Suppressor macrophage treated with lipopolysaccharide for 4 hours (primary cell): Measurements from ENCODE around the gene PCSK6.

Experiments
- DNase-seq: peaks from one replicate; pipeline ENCODE4 v3.0.0-alpha.2; 2020

Gene PCSK6

DNA sequence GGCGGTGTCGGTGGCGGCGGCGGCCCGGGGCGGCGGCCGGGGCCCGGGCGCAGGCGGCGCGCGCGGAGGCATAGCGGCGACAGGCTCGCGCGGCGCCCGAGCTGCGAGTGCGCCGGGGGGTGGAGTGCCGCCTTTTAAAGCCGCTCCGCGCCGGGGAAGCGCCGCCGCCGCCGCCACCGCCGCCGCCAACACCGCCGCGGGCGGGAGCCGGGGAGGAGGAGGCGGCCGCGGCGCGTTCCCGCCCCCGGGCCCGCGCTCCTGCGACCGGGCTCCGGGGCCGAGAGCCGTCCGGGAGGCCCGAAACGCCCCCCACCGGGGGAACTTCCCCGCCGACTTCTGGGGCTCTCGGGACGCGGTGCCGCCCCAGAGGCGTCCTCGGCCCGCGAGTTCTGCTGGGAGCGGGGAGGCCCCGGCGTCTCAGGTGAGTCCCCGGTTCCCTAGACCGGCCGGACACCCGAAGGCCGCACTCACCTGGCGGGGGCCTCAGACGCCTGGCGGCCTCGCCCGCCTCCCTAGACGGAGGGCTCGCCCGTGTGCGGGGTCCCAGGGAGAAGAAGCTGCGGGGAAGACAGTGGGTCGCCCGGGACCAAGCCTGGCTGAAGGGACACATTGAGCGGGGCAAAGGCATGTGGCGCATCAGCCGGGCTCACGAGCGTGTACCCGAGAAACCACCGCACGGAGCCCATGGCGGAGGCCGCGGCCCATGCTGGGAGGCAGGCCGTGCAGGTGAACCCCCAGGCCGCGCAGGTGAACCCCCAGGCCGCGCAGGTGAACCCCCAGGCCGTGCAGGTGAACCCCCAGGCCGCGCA, at the start of gene PCSK6:
TSS of gene PCSK6 (minus strand) at position 109 of the 809 bp plus-strand sequence. CDS start at position 72, 37 bp downstream.
- DNase-seq, result peak; percentile 34

DNA sequence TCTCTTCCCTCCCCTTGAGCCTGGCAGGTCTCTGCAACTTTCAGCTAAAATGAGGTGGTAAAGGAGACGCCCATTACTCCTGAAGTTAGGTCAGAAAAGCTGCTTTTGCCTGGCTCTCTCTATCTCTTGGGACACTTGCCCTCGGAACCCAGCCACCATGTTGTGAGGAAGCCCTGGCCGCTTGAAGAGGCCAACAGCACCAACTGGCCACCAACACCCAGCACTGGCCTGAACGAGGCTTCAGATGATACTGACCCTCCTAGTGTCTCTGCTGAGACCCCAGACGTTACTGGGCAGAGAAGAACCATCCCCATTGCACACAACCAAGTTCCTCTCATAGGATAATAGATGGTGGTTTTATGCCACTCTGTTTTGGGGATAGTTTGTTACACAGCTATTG, 49.5 kb upstream of the PCSK6 start:
- no peak for DNase-seq

DNA sequence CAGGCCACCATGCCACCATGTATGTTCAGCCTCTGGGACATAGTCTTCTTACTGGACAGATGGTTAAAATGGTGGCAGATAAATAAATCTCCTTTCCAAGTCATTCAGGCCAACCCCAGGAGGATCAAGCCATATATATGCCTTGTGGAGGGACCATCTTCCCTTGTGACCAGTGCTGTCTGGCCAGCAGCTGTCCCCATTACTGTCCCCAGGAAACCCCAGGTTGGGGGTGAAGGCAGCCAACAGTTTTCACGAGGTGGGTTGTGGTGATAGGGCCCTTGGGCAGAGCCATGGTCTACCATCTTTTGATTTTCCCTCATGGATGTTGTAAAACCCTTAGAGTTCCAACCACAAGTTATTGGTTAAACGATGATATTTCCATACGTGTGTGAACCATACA, 48.7 kb upstream of the PCSK6 start:
- DNase-seq, result no peak

DNA sequence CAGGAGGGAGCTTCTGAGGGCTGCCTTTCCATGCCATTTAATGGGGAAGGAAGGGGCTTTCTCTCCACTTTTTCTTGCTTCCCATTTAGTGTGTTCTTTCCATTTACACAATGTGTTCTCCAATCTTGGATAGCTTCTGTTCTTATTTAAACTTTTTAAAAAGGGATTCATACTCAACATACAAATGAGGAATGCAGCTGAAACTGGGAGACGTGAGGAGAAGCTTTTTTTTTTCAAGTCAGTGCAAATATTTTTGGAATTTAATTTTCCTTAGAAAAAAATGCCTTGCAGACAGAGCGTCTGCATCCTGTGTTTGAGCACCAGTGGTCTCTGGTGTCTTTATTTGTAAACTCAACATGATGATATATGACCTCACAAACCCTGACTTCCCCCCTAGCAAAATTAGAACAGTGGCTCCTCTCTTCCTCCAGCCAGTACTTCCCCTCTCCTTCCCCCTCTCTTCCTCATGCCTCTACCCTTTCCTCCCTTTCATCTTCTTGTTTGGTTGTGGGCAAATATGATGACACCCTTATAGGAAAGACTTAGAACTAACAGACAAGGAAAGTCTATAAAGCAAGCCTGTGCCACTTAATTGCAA, 48.1 kb upstream of the PCSK6 start:
- peak; percentile 14 for DNase-seq

DNA sequence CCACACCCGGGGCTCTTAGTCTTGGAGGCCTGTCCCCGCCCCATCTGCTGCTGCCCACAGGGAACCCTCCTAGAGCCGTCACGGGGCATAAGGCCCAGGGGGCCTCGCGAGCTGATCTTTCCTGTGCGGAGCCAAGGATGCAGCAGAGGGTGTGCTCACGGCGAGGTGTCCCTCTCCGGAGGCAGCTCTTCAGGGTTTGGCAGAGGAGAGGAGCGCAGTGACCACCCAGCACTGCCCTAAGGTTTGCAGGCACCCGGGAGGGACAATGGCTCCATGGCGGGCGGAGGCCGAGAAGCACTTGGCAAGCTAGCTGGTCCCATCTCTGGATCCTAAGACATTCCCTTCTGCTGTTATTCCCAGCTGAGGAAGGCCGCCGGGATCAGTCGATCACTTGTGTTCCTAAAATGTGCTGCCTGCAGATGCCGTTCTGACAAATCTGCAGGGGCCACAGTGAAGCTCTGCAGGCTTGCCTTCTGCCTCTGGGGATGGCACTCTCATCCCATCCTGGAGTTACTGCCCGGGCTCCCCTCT, 47.4 kb upstream of the PCSK6 start:
- no peak for DNase-seq

DNA sequence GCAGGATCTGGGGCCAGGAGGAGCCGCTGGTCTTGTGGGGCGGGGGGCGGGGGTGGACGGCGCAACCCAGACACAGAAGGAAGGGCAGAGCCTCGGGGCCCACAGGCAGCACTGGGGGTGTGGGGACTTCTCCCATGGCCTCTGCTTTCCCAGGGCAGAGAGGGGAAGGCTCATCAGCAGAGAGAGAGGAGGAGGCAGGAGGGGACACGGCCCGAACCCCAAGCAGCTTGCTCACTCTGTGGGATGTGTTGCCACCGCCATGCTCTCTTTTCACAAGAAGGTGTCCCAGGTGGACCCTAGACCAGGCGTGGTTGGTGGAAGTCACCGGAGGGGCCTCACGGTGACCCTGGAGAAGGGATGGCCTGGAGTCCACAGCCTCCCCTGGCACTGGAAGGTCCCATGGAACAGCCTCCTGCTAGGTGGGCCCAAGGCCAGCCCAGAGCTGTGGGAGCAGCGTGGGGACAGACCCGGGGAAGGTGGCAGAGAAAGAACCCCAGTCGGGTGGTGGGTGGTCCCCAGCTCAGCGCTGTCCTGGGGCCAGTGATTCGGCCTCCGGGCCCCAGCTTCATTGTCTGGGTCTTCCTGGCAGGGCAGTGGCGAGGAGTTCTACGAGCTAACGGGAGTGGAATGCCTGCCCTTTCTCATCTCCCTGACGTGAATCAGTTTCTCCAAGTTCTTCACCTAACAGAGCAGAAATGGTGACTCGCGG, 46.8 kb upstream of the PCSK6 start:
- no peak for DNase-seq

DNA sequence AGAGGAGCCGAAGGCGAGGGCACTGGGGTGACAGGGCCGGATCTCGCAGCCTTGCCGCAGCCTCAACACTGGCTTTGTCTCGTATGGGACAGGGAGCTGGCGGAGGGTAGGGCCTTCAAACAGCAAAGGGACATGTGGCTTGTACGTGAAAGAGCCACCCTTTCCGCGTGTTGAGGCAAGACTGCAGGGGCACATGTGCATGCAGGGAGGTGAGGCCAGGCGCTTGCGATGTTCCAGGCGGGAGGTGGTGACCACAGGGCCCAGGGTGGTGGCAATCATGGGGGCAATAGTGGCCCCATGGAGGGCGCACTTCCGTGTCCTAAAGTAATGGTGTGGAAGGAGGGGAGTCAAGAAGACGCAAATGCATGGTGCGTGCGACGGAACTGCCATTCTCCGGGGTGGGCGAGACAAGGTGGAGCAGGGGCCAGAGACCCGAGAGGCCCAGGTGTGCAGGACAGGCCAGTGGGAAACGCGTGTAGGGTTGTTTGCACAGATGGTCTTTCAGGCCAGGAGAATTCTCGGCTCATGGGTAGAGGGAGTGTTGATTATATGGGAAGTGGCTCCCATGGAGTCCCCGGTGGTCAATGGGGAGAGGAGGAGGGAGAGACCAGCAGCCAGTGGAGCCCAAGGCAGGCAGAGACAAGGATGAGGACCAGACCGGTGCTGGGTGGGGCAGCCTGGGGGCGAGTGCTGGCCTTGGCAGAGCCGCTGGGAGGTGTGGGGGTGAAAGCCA, 45.8 kb upstream of the PCSK6 start:
- DNase-seq, result no peak

DNA sequence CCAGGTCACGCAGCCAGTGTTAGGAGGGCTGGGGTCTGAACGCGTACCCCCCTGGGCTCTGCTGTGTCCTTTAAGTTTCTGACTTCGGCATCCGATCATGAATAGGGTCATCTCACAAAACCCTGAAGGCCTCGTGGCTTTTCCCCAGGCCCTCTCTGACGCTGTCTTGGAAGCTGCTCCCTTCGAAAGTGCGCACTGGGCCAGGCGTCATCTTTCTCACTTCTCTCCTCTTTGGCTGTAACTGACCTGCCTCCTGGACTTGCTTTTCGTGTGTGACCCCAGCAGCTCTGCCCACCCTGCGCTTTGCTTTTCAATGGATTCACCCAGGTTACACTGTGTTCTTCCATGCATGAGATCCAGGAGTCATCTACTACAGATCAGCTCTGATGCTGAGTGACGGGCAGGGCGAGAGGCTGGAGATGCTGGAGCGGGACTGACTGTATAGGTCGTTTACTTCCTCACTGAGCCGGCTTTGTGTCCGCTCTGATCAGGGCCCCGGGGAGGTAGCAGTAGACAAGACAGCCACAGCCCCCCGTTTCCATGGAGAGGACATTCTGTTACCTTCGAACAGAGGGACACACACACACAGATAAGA, 45.0 kb upstream of the PCSK6 start:
- no peak for DNase-seq

DNA sequence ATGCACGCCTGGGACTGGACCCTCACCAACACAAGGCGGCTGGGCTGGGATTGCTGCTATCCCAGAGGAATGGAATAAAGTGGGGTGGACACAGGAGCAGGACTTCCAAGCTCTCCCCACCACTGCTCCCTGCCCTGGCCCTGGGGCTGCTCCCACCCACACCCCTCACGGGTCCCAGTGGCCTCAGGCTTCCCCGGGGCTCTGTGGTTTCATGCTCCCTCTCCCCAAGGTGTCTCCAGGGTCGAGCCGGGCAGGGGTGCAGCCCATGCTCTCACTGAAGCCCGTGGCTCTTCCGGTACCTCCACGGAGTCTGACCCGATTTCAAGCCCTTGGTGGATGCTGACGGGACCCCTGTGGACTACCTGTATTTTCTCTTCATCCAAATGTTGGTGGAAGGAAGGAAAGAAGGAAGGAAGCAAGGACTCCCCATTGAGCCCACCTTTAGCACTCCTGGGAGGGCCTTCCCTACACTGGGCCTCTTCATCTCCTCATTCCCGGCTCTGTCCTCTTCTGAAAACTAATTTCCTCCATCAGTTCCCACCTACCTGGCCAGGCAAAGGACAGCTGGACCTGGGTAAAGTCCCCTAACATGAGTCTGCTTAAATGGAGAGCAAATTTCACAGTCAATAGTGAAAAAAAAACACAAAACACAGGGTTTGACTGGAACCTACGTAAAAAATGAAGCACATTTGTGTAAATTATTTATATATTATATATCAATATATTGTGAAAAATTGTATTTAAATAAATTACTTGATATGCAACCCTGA, 44.0 kb upstream of the PCSK6 start:
- DNase-seq, result no peak

DNA sequence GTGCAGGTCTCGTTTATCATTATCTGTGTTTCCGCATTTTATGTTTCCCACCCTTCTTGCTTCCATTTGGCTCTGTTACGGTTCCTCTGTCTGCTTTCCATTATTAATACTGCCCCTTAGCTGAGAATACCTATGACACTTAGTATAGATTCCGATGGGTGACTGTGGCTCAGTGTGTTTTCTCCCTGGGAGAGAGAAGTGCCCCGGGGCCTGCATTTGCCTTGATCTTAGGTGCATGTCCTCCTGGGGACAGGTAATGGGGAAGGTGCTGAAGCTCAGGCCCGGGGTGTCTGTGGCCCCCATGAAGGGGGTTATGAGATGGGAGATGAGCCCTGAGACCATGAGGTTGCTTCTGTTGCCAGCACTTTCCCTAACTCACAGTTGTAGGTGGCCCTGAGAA, 43.4 kb upstream of the PCSK6 start:
- no peak for DNase-seq

DNA sequence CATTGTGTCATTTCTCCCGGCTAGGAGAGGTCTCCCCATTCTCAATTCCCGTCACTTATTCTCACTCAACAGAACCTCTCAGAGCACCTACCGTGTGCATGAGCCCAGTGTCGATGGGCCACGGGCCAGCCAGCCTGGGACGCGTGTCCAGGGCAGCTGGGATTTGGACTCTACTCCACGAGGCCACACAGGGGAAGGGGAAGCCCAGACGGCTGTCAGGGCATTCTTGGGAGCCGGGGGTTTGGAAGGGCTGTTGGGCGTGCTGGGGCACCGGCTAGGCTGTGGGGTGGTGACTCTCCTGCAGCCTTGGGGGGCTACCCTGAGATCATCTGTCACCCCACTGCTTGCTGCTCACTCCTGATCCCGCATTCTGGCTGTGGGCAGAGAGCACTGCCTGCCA, 41.7 kb upstream of the PCSK6 start:
- no peak for DNase-seq

DNA sequence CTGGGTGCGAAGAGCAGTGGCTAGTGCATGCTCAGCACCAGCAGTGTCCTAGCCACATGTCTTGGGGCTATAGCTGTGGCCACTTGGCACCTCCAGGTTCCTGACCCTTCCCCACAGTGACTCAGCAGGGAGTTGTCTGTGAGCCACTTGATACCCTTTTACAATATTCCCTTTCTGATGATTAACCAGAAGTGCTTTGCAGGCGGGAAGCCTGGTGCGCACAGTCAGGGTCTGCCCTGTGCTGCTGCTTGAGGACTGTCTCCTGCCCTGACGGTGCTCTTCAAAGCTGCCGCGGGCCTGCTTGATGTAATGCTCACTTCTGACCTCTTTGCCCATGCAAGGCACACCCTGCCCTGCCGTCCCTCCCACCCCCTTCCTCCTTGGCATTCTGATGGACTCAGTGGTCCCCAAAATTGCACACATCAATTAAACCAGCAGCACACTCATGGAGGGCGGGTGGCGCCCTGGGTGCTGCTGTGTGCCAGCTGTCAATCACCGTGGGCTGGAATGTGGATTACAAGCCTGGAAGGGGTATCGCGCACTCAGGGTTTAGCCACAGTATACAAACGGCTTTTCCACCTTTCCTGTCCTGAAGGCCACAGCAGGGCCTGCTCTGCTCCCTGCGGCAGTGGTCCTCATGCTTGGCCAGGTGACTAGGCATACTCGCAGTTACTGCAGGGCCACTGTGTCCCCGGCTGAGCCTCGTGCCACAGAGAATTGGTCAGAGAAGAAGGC, 40.9 kb upstream of the PCSK6 start:
- DNase-seq, result no peak

DNA sequence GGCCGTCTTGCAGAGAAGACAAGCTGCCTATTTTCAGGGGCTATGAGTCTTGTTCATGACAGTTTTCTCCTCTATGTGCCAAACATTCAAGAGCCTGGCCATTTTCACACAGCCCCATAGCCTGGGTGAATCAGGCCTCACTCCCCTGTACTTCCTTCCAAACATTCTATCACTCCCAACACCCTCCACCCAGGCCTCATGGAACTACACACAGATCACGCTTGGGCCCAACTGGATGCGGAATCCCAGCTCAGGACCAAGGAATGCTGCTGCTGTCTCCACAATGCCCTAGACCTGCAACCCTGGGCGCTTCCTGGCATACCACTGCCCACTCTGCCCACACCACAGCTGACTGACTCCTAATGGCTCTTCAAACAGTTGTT, 39.4 kb upstream of the PCSK6 start:
- no peak for DNase-seq

DNA sequence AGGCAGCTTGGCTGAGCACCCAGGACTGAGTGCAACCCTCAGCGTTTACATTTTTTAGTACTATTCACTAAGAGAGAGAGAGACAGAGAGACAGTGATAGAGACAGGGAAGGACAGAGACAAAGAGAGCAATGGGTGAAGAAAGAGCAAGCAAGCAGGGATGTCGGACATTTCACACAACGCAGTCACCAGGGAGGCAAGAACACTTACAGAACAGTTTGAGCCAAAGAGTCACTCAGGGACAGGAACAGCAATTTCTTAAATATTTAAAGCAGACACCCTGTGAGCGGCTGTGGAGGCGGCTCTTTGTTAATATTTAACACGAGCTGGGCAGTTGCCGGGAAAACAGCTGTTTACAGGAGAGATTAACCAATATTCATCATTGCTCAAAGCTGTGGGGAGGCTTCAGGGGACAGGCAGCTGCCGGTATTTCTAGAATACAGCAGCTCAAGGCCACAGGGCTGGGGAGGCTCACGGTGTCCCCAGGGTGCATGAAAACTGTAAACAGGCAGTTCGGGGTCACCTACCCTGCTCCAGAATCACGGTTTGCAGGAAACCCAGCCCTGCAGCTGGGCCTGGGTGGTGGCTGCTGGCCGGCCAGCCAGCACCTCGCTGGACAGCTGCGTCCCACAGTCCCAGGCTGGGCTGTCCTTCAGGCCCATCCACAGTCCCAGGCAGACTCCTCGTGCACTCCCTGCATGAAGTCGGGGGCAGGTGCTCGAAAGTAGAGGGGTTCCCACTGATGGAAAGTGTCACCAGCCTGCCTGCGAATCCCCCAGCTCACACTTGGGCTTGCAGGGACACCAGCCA, 38.8 kb upstream of the PCSK6 start:
- DNase-seq, result peak; percentile 29

DNA sequence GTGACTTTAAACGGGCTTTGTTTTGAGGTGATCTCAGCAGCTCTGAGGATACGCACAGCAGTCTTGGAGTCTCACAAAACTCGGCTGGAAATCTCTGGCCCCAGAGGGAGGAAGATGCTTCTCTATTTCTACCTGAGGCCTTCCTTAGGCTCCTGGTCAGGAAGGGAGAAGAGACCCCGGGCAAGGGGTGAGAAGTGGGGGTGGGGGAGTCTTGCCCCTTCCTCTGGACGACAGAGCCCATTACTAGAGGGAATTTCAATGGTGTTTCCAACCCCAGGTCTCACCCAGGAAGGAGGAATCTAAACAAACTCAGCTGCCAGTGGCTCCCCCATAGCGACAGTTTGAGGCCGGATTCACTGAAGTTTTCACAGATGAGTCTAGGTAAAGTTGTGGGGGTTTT, 37.4 kb upstream of the PCSK6 start:
- no peak for DNase-seq

DNA sequence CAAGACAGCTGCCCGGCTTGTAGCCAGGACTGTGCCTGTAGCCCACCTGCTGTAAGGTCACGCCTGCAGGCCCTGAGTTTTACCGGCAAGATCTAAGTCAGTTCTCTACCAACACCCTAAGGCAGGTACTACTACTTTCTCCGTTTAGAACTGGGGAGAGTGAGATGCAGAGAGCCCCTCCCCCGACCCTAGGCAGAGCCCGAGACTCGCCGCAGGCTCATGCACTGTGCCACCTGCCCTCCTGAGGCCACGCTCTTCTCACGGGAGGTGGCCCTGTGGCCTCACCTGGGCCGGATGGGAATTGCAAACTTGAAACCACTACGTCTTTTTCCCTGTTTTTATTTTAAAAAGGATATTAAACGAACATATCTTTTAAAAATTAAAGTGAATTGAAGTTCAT, 36.9 kb upstream of the PCSK6 start:
- DNase-seq, result no peak

DNA sequence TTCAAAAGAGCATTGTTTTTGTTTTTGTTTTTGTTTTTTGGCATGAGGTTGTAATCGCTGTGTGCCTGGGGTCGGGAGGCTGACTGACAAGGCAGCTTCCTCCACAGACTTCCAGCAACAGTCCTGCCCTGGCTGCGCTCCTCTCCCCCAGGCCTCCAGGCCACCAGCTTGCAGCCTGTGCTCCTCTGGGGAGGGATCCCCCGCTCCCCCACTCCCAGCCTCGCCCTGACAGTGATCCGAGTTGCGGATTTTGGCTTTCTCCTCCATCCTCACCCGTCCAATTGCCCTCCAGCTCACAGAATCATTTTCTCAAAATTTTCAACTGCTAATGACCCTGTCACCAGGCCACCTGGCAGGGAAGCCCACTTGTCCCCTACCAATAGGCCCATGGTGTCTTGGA, 36.5 kb upstream of the PCSK6 start:
- no peak for DNase-seq

DNA sequence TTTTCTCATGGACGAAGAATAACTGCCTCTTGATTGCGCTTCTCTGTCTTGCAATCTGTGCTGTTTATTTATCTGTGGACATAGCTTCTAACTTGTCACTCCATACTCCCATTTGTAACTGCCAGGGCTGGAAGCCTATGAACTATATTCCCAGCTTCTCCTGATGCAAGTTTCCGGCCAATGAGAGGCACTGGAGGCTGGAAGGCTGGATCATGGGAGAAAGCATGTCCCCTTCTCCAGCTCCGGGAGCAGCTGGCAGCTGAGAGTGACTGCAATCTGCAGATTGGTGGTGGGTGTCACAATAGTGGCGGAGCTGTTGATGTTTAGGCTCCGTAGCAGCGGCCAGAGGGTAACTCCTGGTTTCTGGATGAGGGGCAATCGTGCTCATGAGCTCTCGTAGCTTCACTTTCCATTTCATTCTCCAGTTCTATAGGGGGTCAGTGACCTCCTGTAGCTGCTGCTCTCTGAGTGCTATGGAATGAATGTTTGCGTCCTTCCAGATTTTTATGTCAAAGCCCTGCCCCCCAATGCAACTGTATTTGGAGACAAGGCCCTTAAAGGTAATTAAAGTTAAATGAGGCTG, 35.7 kb upstream of the PCSK6 start:
- no peak for DNase-seq

DNA sequence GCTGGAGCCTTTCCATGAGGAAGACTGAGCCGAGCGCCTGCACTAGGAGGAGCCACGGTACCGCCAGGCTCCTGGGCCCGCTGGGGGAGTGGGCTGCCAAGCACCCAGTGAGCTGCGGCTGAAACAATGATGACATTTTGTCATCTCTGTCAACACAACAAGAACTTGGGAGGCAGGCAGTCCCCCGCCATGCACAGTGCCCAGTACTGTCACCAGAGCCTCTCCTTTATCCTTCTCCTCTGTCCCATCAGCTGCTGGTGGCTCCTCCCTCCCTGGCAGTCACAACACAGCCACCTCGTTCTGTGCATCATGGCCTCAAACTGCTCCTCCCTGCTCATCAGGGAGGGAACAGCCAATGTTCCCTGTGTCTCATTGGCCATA, 34.0 kb upstream of the PCSK6 start:
- DNase-seq, result no peak
